Mucosa of descending colon (tissue), 3 donors: ENCODE results near the gene ST6GALNAC2. TPM values are rescaled to one million over a fixed set of nuclear protein-coding genes. Genes with fewer than 3 reads are reported as not detected.

Experiments
- ATAC-seq: fragments of 200-7000 bp; cut with Tn5 transposase; one replicate; pipeline ENCODE4 v1.9.1; 2020; ENCODE audit warnings: mild to moderate bottlenecking, moderate library complexity
- DNase-seq, 3 donors: peaks; one replicate each; pipeline ENCODE4 v3.0.0-alpha.2; 2020
- H3K36me3 ChIP-seq: fragments of 200-600 bp; one replicate; pipeline ENCODE4 v1.8.0; 2021; ENCODE audit warnings: low read depth, mild to moderate bottlenecking
- H3K4me1 ChIP-seq: fragments of 200-600 bp; one replicate; pipeline ENCODE4 v1.8.0; 2021; ENCODE audit warnings: low read depth, mild to moderate bottlenecking
- H3K4me3 ChIP-seq: fragments of 200-600 bp; one replicate; pipeline ENCODE4 v1.8.0; 2021; ENCODE audit warnings: mild to moderate bottlenecking
- H3K9me3 ChIP-seq: fragments of 200-600 bp; one replicate; pipeline ENCODE4 v1.8.0; 2021; ENCODE audit warnings: mild to moderate bottlenecking
- intact Hi-C, 2 donors: fragments of 100-400 bp; cut with DNase I in 1 of 2; cut with micrococcal nuclease in 1 of 2; formaldehyde crosslinking; loops; one replicate each; pipeline versions ENCODE4 v1.11.0 to v1.11.1; 2022; cut with DNase I, micrococcal nuclease
- total RNA-seq, 3 donors: library from RNA; stranded (reverse); fragmentation: NEBNext Ultra II Directional in 2 of 3; extraction: Animal tissue kit (Norgen Biotek cat#: 25700) in 2 of 3; gene quantifications; one replicate each; pipeline versions ENCODE4 v1.2.1 to v1.2.4, GENCODE V29; 2021 to 2023
- TF ChIP-seq, protein P1 (sequence below): fragments of 200-600 bp; IDR thresholded peaks from one replicate; pipeline ENCODE4 v1.8.0; 2022; ENCODE audit warnings: antibody characterized with exemption, mild to moderate bottlenecking
- donor health status: DM: no; HTN: no; CAD: no; lungs with moderate emphysema.
- donor health status: DM: no; HTN: no; CAD: no.
- donor health status: DM: no; HTN: yes; CAD: no.

Gene ST6GALNAC2
- total RNA-seq, 3 donors from 2014 or later = 3.7 to 11.1 (median 4.3) TPM

DNA sequence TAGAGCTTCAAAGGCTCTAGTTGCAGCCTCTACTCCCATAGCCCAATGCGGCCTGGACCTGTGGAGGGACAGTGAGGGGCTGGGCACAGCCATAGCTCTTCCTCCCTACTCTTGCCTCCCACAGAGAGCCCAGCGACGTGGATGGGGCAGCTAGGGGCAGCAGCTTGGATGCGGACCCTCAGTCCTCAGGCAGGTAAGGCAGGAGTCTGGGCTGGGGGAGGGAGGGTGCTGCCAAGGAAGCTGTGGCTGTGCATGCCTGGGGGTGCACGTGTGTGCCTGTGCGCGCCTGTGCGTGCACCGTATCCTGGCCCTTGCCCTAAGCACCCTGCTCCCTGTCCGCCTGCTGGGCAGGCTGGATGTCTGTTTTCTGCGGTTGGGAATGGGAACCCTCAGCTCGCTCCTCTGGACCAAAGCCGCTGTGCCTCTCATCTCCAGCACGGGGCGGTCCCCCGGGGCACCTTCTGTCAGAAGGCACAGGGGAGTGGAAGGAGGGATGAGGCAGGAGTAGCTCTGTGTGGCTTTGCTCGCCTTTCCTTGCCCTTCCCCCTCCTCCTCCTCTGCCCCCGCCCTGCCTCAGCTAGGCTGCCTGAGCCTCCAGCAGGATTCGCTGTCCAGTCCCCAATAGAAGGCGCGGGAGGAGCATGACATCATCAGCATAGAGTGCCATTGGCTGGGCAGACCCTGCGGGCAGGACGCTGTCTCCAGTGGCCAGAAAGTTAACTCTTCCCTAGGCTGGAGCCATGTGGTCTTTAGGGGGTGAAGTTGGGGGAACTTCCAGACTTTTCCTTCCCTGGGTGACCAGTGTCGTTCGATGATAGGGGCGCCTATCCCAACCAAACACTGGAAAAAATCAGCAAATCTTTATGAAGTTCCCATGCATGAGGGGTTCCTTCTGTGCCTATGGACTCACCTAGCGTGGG, 45.0 kb downstream of the ST6GALNAC2 start:
- intact Hi-C loops = no loop called here
- Histone ChIP-seq H3K4me3 (no peak overlapping the region), H3K36me3 (no peaks in the 10 kb centered on the region), H3K4me1 (peaks cover 22% of the 10 kb centered on the region), H3K9me3 (no peaks in the 10 kb centered on the region)
- ATAC-seq (peak; percentile 95), DNase-seq (peak; percentile 88 to 89 (median 89))
- TF ChIP-seq, protein P1, sequence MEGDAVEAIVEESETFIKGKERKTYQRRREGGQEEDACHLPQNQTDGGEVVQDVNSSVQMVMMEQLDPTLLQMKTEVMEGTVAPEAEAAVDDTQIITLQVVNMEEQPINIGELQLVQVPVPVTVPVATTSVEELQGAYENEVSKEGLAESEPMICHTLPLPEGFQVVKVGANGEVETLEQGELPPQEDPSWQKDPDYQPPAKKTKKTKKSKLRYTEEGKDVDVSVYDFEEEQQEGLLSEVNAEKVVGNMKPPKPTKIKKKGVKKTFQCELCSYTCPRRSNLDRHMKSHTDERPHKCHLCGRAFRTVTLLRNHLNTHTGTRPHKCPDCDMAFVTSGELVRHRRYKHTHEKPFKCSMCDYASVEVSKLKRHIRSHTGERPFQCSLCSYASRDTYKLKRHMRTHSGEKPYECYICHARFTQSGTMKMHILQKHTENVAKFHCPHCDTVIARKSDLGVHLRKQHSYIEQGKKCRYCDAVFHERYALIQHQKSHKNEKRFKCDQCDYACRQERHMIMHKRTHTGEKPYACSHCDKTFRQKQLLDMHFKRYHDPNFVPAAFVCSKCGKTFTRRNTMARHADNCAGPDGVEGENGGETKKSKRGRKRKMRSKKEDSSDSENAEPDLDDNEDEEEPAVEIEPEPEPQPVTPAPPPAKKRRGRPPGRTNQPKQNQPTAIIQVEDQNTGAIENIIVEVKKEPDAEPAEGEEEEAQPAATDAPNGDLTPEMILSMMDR = no peak

DNA sequence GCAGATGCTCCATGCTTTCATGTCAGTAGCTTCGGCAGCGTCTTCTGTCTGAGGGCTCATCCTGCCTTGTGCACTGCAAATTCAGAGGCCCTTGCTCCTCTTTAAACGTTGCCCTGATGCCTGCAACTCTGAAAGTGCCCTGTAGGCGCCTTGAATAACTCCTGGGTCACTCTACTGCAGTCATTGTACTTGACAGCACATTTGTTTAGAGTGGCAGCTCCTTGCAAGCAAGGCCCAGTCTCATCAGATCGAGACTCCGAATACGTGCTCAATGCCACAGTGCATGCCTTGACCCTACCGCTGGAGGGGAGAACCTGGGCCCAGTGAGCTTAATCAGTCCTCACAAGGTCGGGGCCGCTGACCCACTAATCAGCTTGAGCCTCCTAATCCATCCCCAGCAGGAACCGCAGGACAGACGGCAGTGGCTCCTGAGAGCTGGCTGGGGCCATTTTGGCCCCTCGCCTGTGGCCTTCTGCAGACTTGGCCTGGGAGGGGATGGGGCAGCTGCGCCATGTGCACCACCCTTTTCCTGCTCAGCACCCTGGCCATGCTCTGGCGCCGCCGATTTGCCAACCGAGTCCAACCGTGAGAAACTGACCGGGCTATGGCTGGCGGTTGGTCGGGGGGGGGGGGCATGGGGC, 45.9 kb downstream of the ST6GALNAC2 start, which contains the start of gene PRCD:
TSS of gene PRCD (plus strand) at position 414 of the 641 bp plus-strand sequence. CDS start at position 512, 98 bp downstream.
- peaks cover 22% of the 10 kb centered on the region for H3K4me1 ChIP-seq
- DNase-seq (peak in 2 of 3 donors; percentile 15 to 27), ATAC-seq (no peak)
- no peaks in the 10 kb centered on the region for H3K36me3 ChIP-seq
- TF ChIP-seq, protein P1 = no peak
- H3K4me3 ChIP-seq = no peak within 1 kb of the TSS
- intact Hi-C loops = no loop called here
- no peaks in the 10 kb centered on the region for H3K9me3 ChIP-seq

DNA sequence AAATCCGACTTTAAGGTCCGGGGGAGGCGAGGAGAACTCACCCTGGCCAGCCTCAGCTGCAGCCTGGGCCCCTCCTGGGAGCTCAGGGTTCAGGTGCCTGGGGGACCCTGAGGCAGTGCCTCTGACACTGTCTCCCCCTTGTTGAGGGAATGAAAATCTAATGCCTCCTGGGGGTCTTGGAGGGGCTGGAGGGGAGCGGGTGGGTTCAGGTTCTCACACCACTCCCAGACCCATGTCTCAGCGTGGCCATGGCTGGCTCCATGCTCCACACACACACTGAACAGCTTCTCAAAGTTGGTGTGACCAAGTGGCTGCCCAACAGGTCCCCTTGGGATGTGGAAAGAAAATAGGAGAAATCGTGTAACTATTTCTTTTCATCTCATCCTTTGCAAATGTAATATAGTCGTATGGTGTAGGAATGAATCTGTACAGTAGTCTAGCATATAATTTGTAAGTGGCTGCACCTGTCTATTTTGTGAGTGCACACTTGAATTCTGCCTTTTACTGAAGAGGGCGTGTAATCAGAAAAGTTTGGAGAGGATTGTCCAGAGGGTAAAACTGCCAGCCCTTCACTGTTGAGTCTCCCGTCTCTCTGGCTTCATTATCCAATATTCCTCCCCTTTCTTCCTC, 46.6 kb downstream of the ST6GALNAC2 start:
- no peak overlapping the region for H3K4me3 ChIP-seq
- peaks cover 18% of the 10 kb centered on the region for H3K4me1 ChIP-seq
- no peaks in the 10 kb centered on the region for H3K36me3 ChIP-seq
- intact Hi-C loops = no loop called here
- no peaks in the 10 kb centered on the region for H3K9me3 ChIP-seq
- TF ChIP-seq, protein P1 = no peak
- DNase-seq (peak in 1 of 3 donors; percentile 20), ATAC-seq (no peak)

DNA sequence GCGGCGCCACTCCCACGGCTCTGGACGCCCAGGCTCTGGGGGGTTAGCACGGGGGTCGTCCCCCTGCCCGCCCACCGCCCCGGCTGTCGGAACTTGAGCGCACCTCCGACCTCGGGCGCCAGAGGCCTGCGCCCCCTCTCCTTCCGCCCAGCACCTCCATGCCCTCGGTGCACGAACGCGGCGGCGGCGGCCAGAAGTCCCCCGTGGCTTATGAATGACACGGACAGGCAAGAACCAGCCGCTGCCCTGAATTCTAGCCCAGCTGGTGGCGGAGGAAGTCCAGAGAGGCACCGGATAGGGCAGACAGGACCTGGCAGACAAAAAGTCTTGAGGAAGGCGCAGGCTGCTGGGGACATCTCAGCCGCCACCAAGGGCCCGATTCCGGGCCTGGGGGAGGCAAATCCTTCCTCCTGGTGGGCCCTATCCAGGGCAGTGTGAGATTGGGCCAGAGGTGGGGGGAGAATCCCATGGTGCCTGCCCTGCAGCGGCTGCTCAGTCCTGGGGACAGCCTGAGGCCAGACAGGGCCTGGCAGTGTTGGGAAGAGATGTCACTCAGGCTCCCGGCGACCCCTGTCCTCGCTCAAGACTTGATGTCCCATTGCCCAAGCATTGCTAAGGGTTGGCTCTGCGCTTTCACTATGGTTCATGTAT, 47.3 kb downstream of the ST6GALNAC2 start:
- H3K4me3 ChIP-seq = no peak overlapping the region
- DNase-seq (peak in 2 of 3 donors; percentile 31 to 57), ATAC-seq (no peak)
- H3K4me1 ChIP-seq = peaks cover 22% of the 10 kb centered on the region
- no peaks in the 10 kb centered on the region for H3K36me3 ChIP-seq
- intact Hi-C loops = no loop called here
- TF ChIP-seq, protein P1 = no peak
- no peaks in the 10 kb centered on the region for H3K9me3 ChIP-seq
